Activated B cell treated with CpG ODN at 0.5 μM for 24 hours (primary cell): ENCODE data around the gene C9orf85. TPM values are rescaled to one million over a fixed set of nuclear protein-coding genes. Genes with fewer than 3 reads are reported as not detected.

Experiments used
- ATAC-seq: fragments of 200-7000 bp; cut with Tn5 transposase; one replicate; pipeline ENCODE4 v1.10.0; 2021; ENCODE audit warnings: low read depth, mild to moderate bottlenecking, moderate library complexity
- CTCF ChIA-PET: fragments of 350-600 bp; sonication (Branson Sonifier 250); formaldehyde crosslinking; loops from one replicate; lab custom pipeline; 2021; ENCODE audit warnings: antibody characterized with exemption; lab: Charles Lee
- POLR2A ChIA-PET: fragments of 350-600 bp; sonication (Branson Sonifier 250); formaldehyde crosslinking; loops from one replicate; lab custom pipeline; 2021; ENCODE audit warnings: antibody characterized with exemption; lab: Charles Lee
- DNase-seq: peaks from one replicate; pipeline ENCODE4 v3.0.0; 2022
- H3K27ac Mint-ChIP-seq: one replicate; pipeline ENCODE4 v1.8.0; 2020; ENCODE audit warnings: mixed read lengths
- H3K27me3 Mint-ChIP-seq: one replicate; pipeline ENCODE4 v1.8.0; 2021; ENCODE audit warnings: mixed read lengths
- H3K36me3 Mint-ChIP-seq: one replicate; pipeline ENCODE4 v1.8.0; 2021; ENCODE audit warnings: low read depth, mixed read lengths
- H3K4me1 Mint-ChIP-seq: one replicate; pipeline ENCODE4 v1.8.0; 2021; ENCODE audit warnings: mixed read lengths
- H3K4me3 Mint-ChIP-seq: one replicate; pipeline ENCODE4 v1.8.0; 2020; ENCODE audit warnings: mild to moderate bottlenecking, mixed read lengths
- H3K9me3 Mint-ChIP-seq: one replicate; pipeline ENCODE4 v1.8.0; 2020; ENCODE audit warnings: mixed read lengths
- intact Hi-C: fragments of 100-400 bp; cut with micrococcal nuclease; formaldehyde crosslinking; loops from one replicate; pipeline ENCODE4 v1.15.1; 2024
- total RNA-seq: library from RNA; stranded (reverse); gene quantifications from 2 replicates; pipeline ENCODE4 v1.2.3, GENCODE V29; 2022
- TF ChIP-seq, protein P1 (sequence below): fragments of 200-600 bp; IDR thresholded peaks from one replicate; pipeline ENCODE4 v1.8.0; 2022; ENCODE audit warnings: antibody characterized with exemption, mild to moderate bottlenecking

C9orf85 gene
- total RNA-seq, 1 donor from 2014 or later: 9.5 TPM

DNA sequence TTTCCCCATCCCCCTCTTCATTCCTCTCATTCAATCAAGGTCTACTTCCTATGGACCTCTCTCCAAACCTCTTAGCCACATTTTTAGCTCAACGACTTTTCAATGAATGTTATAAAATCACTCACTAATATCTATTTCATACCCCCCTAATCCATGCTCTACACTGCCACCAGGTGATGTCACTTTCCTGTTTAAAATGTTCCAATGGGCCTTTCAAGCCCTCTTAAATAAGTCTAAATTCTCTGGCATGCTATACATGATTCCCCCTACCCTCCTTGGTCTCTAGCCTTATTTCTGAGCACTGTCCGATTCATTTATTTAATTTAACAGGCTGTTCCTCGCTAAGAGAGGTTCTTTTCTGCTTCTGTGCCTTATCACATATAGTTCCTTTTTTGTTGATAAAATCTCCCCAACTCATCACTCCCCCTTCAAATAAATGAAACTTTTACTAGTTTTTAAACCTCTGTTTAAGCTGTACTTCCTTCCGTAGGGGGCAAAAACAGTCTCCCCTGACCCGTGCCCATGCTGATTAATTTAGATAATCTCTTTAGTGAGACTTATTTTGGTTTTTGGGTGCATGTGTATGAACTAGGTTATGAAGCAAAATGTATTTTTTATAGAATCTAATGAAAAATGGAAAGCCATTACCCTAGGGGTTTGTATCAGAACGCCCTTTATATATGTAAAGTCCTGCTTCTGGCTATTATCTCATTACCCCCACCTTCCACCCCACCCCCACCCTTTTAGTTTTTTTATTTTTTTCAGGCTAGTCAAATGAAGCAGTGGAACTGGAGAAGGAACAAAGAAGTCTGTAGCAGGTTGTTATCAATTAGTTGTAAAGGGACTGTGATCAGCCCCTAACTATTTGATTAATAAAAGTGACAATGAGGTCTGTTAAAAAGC, 9.5 kb upstream of the C9orf85 start:
- peak overlapping the region; percentile 36 for H3K4me3 Mint-ChIP-seq
- POLR2A ChIA-PET: interaction anchor here (0.5 to 2.9 kb wide), 2 partner anchors 9 to 462 kb away, joined by 3 to 14 read pairs; partner anchors contain the start of genes ABHD17B and C9orf85
- peaks cover 8% of the 10 kb centered on the region for H3K36me3 Mint-ChIP-seq
- H3K4me1 Mint-ChIP-seq: peaks cover 79% of the 10 kb centered on the region
- ATAC-seq: peak; percentile 29
- CTCF ChIA-PET: interaction anchor here (0.7 kb wide), 1 partner anchor 123 kb away, joined by 3 read pairs; no protein-coding TSS in a partner anchor
- intact Hi-C loops: no loop called here
- H3K27ac Mint-ChIP-seq: peak overlapping the region; percentile 76
- TF ChIP-seq, protein P1, sequence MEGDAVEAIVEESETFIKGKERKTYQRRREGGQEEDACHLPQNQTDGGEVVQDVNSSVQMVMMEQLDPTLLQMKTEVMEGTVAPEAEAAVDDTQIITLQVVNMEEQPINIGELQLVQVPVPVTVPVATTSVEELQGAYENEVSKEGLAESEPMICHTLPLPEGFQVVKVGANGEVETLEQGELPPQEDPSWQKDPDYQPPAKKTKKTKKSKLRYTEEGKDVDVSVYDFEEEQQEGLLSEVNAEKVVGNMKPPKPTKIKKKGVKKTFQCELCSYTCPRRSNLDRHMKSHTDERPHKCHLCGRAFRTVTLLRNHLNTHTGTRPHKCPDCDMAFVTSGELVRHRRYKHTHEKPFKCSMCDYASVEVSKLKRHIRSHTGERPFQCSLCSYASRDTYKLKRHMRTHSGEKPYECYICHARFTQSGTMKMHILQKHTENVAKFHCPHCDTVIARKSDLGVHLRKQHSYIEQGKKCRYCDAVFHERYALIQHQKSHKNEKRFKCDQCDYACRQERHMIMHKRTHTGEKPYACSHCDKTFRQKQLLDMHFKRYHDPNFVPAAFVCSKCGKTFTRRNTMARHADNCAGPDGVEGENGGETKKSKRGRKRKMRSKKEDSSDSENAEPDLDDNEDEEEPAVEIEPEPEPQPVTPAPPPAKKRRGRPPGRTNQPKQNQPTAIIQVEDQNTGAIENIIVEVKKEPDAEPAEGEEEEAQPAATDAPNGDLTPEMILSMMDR: no peak
- no peaks in the 10 kb centered on the region for H3K27me3 Mint-ChIP-seq
- H3K9me3 Mint-ChIP-seq: no peaks in the 10 kb centered on the region
- no peak for DNase-seq

DNA sequence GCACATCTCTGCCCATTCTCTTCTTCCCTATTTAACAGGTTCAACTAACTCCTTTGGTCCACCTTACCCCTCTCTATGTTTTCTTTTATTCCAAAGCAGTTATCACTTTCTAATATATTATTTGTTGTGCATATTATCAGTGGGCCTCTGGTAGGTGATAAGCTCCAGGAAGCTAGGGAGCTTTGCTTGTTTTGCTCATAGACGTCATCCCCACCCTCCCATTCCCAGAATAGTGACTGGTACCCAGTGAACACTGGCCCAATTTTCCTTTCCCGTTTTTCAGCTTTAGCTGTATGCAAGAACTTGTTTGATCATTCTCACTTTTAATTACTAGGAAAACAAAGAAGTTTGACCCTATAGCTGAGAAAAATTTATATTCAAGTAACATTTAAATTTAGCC, 7.4 kb upstream of the C9orf85 start:
- TF ChIP-seq, protein P1: no peak
- POLR2A ChIA-PET: no interaction called here
- DNase-seq (no peak), ATAC-seq (no peak)
- Mint-ChIP-seq H3K27me3 (no peaks in the 10 kb centered on the region), H3K4me1 (peaks cover 82% of the 10 kb centered on the region), H3K4me3 (no peak overlapping the region), H3K27ac (no peak overlapping the region), H3K9me3 (no peaks in the 10 kb centered on the region), H3K36me3 (peaks cover 8% of the 10 kb centered on the region)
- CTCF ChIA-PET: interaction anchor here (1.5 kb wide), 1 partner anchor 85 kb away, joined by 4 read pairs; no protein-coding TSS in a partner anchor
- intact Hi-C loops: no loop called here

DNA sequence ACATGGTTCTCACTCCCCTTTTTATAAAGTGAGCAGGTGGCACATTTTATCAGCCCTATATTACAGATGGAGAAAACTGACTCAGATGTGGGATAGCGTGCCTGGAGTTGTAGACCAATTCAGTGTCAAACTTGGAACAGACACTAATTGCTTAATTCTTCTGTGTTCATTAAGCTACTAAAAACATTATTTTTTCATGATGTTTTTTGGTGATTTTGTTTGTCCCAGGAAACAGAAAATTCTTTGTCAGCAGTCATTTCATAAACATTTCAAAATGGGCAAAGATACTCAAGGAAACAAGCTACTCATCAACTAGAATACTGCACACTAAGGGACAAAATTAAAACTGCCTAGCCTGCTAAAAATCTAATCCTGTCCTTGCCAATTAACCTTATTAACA, 2.6 kb upstream of the C9orf85 start:
- intact Hi-C loops: loop anchor here (1.0 kb wide), 1 partner anchor 12 kb away; no protein-coding TSS in a partner anchor
- CTCF ChIA-PET: no interaction called here
- peaks cover 73% of the 10 kb centered on the region for H3K4me1 Mint-ChIP-seq
- no peaks in the 10 kb centered on the region for H3K27me3 Mint-ChIP-seq
- no peak overlapping the region for H3K27ac Mint-ChIP-seq
- POLR2A ChIA-PET: no interaction called here
- H3K36me3 Mint-ChIP-seq: peaks cover 26% of the 10 kb centered on the region
- DNase-seq (no peak), ATAC-seq (no peak)
- peak overlapping the region; percentile 100 for H3K4me3 Mint-ChIP-seq
- no peaks in the 10 kb centered on the region for H3K9me3 Mint-ChIP-seq
- TF ChIP-seq, protein P1: no peak

DNA sequence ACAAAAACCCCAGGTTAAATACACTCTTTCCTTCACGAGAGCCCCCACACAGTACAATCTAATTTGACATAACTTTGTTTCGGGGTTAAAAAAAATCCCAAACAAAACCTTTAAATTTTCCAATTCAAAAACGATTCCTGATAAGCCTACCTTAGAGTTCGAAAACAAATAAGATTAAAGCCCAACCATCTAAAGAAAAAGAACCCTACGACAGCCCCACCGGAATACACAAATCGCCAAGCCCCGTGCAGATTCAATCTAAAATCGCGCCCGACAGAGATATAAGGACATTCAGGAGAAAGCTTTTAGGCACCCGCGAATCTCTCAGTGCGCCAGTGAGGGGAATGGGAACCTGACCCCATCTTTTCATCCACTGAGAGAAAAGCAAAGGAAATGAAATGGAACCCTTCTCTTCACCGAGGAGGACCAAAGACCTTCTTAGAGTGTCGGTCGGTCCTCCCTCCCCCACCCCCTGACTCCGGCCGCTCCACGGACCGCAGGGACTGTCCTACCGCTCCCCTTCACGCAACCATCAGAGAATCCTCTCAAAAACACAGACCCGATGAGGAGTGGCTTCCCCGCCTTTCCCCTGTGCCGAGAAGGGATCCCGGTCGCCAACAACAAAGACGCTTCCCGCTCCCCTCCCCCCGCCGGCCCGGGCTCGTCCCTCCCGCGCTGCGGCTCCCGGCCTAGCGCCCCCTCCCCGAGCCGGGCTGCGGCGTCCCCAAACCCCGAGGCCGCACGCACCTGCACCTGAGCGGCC, 1.4 kb upstream of the C9orf85 start:
- H3K4me1 Mint-ChIP-seq: peaks cover 72% of the 10 kb centered on the region
- peak overlapping the region; percentile 100 for H3K4me3 Mint-ChIP-seq
- POLR2A ChIA-PET: interaction anchor here (0.6 to 4.3 kb wide), 8 partner anchors 8 to 142 kb away, joined by 3 to 38 read pairs (median 12); partner anchors contain the start of gene CEMIP2
- DNase-seq (peak; percentile 50), ATAC-seq (peak; percentile 1)
- intact Hi-C loops: loop anchor here (2.0 to 5.0 kb wide), 5 partner anchors 48 to 1649 kb away; no protein-coding TSS in a partner anchor
- CTCF ChIA-PET: no interaction called here
- H3K27ac Mint-ChIP-seq: peak overlapping the region; percentile 82
- no peaks in the 10 kb centered on the region for H3K27me3 Mint-ChIP-seq
- H3K36me3 Mint-ChIP-seq: peaks cover 26% of the 10 kb centered on the region
- TF ChIP-seq, protein P1: no peak
- H3K9me3 Mint-ChIP-seq: no peaks in the 10 kb centered on the region
